Stimulated activated CD8-positive, alpha-beta memory T cell treated with anti-CD3 and anti-CD28 coated beads, Interleukin-4, amount 100 ng/mL, for 4 hours (primary cell): ENCODE data around the gene C10orf71.

Source experiments
- DNase-seq, 2 donors: peaks; one replicate each; pipeline ENCODE4 v3.0.0-alpha.2; 2020; ENCODE audit warnings: low read depth in 2 of 2, low spot score in 1 of 2

The C10orf71 gene

GRCh38 chr10:49293208-49293603, 5.8 kb upstream of the C10orf71 start:
- DNase-seq: no peak

- DNase-seq: no peak
Measured at GRCh38 chr10:49294731-49295130, 4.2 kb upstream of the C10orf71 start.

DNA sequence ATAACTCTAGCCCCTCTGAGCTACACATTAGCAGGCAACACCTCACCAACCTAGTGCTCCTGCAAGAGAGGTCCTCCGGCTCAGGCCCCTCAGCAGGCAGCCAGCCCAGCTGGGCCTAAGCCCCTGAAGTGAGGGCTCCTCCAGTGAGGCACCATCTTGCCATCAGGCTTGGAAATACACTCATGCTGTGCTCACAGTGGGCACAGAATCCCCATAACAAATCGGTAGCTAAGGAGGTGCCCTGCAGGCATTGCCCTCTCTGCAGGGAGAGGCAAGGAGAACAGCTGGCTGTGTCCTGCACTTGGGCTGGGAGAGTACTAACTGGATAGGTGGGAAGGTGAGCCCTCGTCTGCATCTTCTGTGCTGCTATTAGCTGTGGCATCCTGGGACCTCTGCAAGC, 3.7 kb upstream of the C10orf71 start:
- DNase-seq: no peak

- DNase-seq: no peak
Measured at GRCh38 chr10:49296382-49296781, 2.6 kb upstream of the C10orf71 start.

DNA sequence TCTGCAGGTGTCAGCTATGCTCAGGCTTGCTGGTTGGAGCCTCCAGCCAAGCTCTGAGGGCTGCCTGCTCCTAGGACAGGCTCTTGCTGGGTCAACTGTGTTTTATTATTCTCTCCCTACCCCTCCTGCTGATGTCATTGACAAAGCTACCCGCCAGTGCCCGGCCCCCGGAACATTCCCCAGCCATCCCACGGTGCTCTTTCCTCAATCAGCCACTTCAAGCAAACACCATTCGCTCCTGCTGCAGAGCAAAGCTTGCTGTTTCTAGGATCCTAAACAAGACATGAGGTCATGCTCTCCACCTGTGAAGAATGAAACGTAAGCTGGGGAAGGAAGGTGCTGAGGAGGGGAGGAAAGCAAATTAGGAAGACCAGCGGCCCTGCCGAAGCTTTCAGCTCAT, 2.1 kb upstream of the C10orf71 start:
- no peak for DNase-seq

GRCh38 chr10:49297818-49298670, 926 bp upstream of the C10orf71 start:
- no peak for DNase-seq

- no peak for DNase-seq
Measured at GRCh38 chr10:49298671-49298982, 343 bp upstream of the C10orf71 start.

DNA sequence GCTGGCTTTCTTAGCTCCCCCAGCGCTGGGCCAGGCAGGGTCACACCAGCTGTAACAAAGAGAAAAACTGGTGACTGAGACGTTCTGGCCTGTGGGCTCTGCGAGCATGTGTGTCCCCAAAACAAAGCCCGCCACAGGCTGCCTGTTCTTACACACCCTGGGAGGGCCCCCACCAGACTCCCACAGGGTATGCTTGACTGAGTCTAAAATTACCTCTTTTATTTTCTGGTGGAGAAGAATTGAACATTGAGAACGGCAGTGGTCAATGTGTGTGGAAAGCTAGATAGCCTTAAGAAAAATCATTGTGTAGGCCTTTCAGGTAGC, 808 bp downstream of the C10orf71 start:
- no peak for DNase-seq

GRCh38 chr10:49300140-49300974, 1.4 kb downstream of the C10orf71 start:
- no peak for DNase-seq

DNA sequence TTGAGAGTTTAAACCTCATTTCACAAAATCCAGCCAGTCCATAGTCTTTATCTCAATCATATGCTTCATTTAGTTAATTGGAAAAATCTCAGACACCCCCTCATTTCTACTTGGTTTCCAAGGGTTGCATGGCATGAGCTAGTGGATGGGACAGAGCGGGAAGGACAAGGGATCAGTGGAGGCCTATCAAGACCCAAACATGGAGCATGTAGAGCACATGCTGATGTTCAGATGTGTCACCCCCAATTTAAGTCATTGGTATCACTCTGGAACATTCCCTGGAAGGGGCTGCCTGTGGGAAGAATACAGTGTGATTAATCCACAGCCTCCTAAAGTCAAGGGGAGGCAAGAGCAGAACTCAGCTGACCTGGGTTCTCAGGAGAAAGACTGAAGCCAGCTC, 2.3 kb downstream of the C10orf71 start:
- no peak for DNase-seq

DNA sequence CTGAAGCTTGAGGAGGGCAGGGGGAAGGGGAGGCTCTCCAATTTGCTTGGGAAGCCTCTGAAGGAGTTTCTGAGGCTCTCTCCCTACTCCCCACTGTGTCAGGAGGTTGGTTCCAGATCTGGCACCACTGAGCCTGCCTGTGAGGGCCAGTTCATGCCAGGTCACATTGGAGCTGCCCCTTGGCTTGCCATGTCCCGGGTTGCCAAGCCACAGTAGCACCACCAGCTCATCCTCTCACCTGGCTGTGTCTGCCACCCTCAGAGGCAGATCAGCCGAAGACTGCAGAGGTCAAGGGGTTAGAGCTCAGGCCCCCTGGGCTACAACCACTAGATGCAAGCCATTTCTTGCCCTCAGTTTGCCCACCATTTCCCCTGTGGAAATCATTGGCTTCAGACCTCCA, 3.1 kb downstream of the C10orf71 start:
- no peak for DNase-seq

DNA sequence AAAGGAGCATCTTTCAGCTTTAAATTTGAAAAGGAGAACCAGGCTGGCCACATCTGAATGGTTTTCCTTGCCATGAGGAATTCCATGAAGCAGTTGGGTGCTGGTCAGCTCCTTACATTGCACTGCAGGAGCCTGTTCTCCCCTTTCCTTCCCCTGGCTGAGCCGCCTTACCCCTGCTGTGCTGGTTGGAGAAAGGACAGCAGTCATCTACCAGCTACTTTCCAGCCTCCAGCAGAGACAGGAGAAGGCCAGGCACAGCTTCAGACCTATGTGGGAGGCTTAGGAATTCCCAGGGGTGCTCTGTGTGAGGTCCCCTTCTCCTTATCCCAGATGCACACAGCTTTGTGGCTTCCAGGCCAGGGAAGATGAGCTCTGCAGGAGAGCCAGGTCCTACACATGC, 4.7 kb downstream of the C10orf71 start:
- DNase-seq: no peak

- DNase-seq: no peak
Measured at GRCh38 chr10:49304137-49304536, 5.2 kb downstream of the C10orf71 start.

- no peak for DNase-seq
Measured at GRCh38 chr10:49307921-49308320, 9.0 kb downstream of the C10orf71 start.

- no peak for DNase-seq
Measured at GRCh38 chr10:49308881-49309280, 9.9 kb downstream of the C10orf71 start.

GRCh38 chr10:49309691-49310411, 10.9 kb downstream of the C10orf71 start:
- DNase-seq: peak in 1 of 2 donors; percentile 14

DNA sequence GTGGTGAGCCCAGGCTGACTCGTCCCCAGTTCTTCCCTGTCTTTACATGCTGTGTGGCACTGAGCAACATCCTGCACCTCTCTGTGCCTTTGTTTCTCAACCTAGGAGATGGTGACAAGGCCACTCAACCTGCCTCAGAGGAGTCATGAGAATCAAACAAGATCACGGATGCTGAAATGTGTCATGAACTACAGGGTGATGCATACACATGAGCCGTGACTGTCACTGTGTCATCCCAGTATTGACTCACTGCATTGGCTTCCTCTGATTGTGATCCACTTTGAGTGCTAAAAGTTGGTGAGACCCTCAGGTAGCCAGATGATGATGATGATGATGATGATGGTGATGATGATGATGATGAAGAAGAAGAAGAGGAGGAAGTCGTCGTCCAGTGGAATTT, 11.5 kb downstream of the C10orf71 start:
- no peak for DNase-seq

- DNase-seq: no peak
Measured at GRCh38 chr10:49310901-49311554, 12.1 kb downstream of the C10orf71 start.

DNA sequence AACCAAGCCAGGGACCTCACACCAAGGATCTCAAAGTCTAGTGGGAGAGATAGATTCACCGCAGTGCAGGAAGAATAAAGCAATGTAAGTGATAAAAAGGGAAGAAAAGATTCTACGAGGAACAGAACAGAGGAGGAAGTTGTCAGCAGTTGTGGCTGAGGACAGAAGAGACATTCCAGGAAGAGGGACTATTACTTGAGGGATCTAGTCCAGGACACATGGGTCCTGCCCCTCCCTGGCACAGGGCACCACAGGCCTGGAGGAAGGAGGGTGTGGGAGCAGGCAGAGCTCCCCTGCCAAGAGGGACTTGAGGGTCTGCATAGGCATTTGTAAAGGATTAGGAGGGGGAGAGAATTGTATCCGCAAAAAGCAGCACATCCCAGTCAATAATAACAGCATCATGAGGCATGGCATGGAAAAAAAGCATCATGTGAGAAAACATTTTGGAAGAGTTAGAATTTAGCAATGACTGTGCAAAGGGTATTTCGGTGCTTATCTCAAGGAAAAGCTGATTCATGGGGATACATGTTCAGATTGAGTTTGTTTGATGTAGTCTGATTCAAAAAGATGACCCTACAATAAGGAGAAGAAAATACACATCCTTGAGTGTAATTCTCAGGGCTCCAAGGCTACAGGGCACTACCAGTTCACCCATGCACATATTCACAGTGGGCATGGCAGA, 12.7 kb downstream of the C10orf71 start:
- DNase-seq: no peak

GRCh38 chr10:49312246-49312869, 13.4 kb downstream of the C10orf71 start:
- DNase-seq: no peak
